ENCODE data around the gene SLC9B2.

DNA sequence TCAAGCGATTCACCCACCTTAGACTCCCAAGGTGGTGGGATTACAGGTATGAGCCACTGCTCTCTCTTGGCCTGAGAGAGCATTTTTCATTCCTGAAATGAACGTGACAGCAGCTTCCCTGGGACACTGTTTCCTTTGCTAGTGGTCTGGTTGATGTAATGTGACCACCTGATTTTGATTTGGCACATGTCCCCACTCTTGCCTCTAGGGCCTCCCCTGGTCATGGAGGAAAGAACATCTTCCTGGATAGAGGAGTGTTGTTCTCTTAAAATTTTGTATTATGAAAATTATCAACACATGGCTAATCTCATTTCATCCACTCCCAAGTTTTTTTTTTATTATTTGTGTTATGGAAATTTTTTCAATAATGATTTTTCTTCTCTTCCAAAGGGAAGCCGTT is 23.8 kb downstream of the SLC9B2 start:
- TF ChIP-seq, protein P1, sequence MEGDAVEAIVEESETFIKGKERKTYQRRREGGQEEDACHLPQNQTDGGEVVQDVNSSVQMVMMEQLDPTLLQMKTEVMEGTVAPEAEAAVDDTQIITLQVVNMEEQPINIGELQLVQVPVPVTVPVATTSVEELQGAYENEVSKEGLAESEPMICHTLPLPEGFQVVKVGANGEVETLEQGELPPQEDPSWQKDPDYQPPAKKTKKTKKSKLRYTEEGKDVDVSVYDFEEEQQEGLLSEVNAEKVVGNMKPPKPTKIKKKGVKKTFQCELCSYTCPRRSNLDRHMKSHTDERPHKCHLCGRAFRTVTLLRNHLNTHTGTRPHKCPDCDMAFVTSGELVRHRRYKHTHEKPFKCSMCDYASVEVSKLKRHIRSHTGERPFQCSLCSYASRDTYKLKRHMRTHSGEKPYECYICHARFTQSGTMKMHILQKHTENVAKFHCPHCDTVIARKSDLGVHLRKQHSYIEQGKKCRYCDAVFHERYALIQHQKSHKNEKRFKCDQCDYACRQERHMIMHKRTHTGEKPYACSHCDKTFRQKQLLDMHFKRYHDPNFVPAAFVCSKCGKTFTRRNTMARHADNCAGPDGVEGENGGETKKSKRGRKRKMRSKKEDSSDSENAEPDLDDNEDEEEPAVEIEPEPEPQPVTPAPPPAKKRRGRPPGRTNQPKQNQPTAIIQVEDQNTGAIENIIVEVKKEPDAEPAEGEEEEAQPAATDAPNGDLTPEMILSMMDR (IDR thresholded peaks at IDR 0.05) = no peak
- no peak for TF ChIP-seq EZH2 (IDR thresholded peaks at IDR 0.05; ENCODE audit: borderline replicate concordance, insufficient read depth, low read depth, low read length, poor library complexity, severe bottlenecking)

All from B cell (primary cell).